Measurements from ENCODE around the gene CERT1.

DNA sequence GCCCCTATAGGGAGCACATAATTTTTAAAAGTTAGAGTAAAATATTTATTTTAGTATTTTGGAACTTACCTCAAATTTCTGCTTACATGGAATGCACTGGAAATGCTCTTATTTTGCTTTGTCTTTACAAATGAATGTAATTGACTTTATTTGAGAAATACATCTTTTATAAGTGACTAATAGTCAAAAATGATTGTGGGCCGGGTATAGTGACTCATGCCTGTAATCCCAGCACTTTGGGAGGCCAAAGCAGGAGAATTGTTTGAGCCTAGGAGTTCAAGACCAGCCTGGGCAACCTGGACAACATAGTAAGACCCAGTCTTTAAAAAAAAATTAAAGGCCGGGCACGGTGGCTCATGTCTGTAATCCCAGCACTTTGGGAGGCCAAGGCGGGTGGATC lies 168.6 kb downstream of the CERT1 start:
- TF ChIP-seq, protein P1, sequence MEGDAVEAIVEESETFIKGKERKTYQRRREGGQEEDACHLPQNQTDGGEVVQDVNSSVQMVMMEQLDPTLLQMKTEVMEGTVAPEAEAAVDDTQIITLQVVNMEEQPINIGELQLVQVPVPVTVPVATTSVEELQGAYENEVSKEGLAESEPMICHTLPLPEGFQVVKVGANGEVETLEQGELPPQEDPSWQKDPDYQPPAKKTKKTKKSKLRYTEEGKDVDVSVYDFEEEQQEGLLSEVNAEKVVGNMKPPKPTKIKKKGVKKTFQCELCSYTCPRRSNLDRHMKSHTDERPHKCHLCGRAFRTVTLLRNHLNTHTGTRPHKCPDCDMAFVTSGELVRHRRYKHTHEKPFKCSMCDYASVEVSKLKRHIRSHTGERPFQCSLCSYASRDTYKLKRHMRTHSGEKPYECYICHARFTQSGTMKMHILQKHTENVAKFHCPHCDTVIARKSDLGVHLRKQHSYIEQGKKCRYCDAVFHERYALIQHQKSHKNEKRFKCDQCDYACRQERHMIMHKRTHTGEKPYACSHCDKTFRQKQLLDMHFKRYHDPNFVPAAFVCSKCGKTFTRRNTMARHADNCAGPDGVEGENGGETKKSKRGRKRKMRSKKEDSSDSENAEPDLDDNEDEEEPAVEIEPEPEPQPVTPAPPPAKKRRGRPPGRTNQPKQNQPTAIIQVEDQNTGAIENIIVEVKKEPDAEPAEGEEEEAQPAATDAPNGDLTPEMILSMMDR (conservative IDR thresholded peaks at IDR 0.05; ENCODE audit: low read length), result no peak
- TF ChIP-seq EZH2phosphoT487 (IDR thresholded peaks at IDR 0.05; ENCODE audit: borderline replicate concordance, low read depth, low read length), result no peak

All from OCI-LY7 (cell line).